Panc1 (cell line): ENCODE measurements around the gene OR2AJ1. TPM values are rescaled to one million over a fixed set of nuclear protein-coding genes. Genes with fewer than 3 reads are reported as not detected.

ENCODE experiments used
- ATAC-seq: fragments of 200-7000 bp; cut with Tn5 transposase; 2 replicates; pipeline ENCODE4 v1.9.1; 2020; ENCODE audit warnings: mild to moderate bottlenecking, moderate library complexity
- BruUV-seq: library from RNA; stranded (reverse); fragments of 400-500 nt; replicated peaks from 2 replicates; lab custom pipeline; 2021; lab: Mats Ljungman, UMichigan
- CTCF ChIA-PET: fragments of 300-600 bp; sonication (Branson Sonifier 250); formaldehyde crosslinking; loops from one replicate; lab custom pipeline; 2022; ENCODE audit warnings: antibody characterized with exemption; lab: Charles Lee
- POLR2A ChIA-PET: fragments of 300-600 bp; sonication (Branson Sonifier 250); formaldehyde crosslinking; loops from one replicate; lab custom pipeline; 2022; ENCODE audit warnings: antibody characterized with exemption; lab: Charles Lee
- DNase-seq: peaks from one replicate; pipeline ENCODE4 v3.0.0-alpha.2; 2010; ENCODE audit warnings: low read depth, low spot score
- H3K27ac ChIP-seq: 2 replicates; pipeline ENCODE4 v1.5.1; 2011; ENCODE audit warnings: mild to moderate bottlenecking, low read length, inconsistent platforms
- H3K27me3 ChIP-seq: fragments of 200-500 bp; sonication (Bioruptor generic); 2 replicates; pipeline ENCODE4 v1.6.0; 2014; ENCODE audit warnings: low read length, inconsistent platforms; ENCODE audit not compliant: control insufficient read depth, insufficient read depth
- H3K36me3 ChIP-seq: fragments of 200-500 bp; sonication (Bioruptor generic); 2 replicates; pipeline ENCODE4 v1.5.1; 2014; ENCODE audit warnings: inconsistent platforms, mild to moderate bottlenecking, low read length, moderate library complexity; ENCODE audit not compliant: control insufficient read depth, insufficient read depth
- H3K4me1 ChIP-seq: 2 replicates; pipeline ENCODE4 v1.5.1; 2011; ENCODE audit warnings: inconsistent platforms, mild to moderate bottlenecking, low read length, moderate library complexity; ENCODE audit not compliant: control insufficient read depth, insufficient read depth
- H3K4me3 ChIP-seq, 2 experiments: 2 replicates each; pipeline ENCODE4 v1.5.1; 2011 to 2012; ENCODE audit warnings: low read depth in 2 of 2, low read length in 2 of 2, mild to moderate bottlenecking in 2 of 2, inconsistent platforms in 1 of 2, moderate library complexity in 1 of 2
- H3K9me3 ChIP-seq: fragments of 200-500 bp; sonication (Bioruptor generic); 2 replicates; pipeline ENCODE4 v1.5.1; 2014; ENCODE audit warnings: low read depth, mild to moderate bottlenecking, inconsistent platforms, low read length, moderate library complexity; ENCODE audit not compliant: control insufficient read depth, insufficient read depth
- POLR2AphosphoS5 ChIP-seq: IDR thresholded peaks from 2 replicates; pipeline ENCODE4 v1.6.1; 2012; ENCODE audit warnings: mild to moderate bottlenecking, low read depth, low read length, moderate library complexity
- SIN3A ChIP-seq: IDR thresholded peaks from 2 replicates; pipeline ENCODE4 v1.6.1; 2012; ENCODE audit warnings: low read depth, mild to moderate bottlenecking, low read length, moderate library complexity, borderline replicate concordance; ENCODE audit not compliant: insufficient read depth
- TCF7L2 ChIP-seq: IDR thresholded peaks from 2 replicates; pipeline ENCODE4 v1.6.1; 2011; ENCODE audit warnings: mild to moderate bottlenecking, low read depth, low read length, inconsistent platforms
- in situ Hi-C: cut with HindIII; loops from 2 replicates; pipeline ENCODE4 v1.10.0; 2016; ENCODE audit warnings: low sequenced_read_pairs, low pct_unique_long_range_greater_than_20kb
- intact Hi-C: fragments of 100-400 bp; cut with micrococcal nuclease; formaldehyde crosslinking; loops from one replicate; pipeline ENCODE4 v1.10.0; 2022; ENCODE audit not compliant: unreplicated experiment
- total RNA-seq: library from RNA; stranded (reverse); gene quantifications from one replicate; pipeline ENCODE4 v1.2.1, GENCODE V29; 2021; ENCODE audit not compliant: unreplicated experiment
- TF ChIP-seq, protein P1 (sequence below), 2 experiments: IDR thresholded peaks; 2 replicates each; pipeline ENCODE4 v1.6.1; 2011 to 2012; ENCODE audit warnings: low read depth in 2 of 2, control low read depth in 1 of 2, low read length in 1 of 2, mild to moderate bottlenecking in 1 of 2, moderate library complexity in 1 of 2; ENCODE audit not compliant: insufficient read depth in 1 of 2
- TF ChIP-seq, protein P2 (sequence below): fragments of 450-650 bp; IDR thresholded peaks from 2 replicates; pipeline ENCODE4 v1.5.1; 2017; ENCODE audit warnings: mild to moderate bottlenecking

Gene OR2AJ1
- total RNA-seq, 1 experiment from 2014 or later: not detected

DNA sequence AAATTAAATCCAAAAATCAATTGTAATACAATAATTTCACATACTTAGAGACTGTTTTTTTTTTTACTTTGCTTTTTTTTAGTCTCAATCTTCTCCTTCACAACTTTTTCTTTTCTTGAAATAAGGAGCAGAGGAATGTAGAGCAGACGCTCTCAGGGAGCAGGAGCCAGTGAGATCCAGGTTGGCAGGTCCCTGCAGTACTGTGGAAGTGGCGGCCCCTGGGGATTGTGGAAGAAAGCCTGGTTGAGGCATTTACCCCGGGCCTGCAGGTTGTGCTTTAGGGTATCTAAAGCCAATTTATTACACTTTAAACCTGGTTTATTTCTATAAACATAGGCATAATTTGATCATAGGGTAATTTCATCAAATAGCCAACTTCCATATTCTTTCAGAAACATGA is 748 bp upstream of the OR2AJ1 start:
- no peaks in the 10 kb centered on the region for H3K36me3 ChIP-seq
- H3K9me3 ChIP-seq: no peaks in the 10 kb centered on the region
- ChIA-PET CTCF (no interaction called here), POLR2A (no interaction called here)
- in situ Hi-C loops: no loop called here
- no peak for TF ChIP-seq SIN3A
- TF ChIP-seq, protein P1, sequence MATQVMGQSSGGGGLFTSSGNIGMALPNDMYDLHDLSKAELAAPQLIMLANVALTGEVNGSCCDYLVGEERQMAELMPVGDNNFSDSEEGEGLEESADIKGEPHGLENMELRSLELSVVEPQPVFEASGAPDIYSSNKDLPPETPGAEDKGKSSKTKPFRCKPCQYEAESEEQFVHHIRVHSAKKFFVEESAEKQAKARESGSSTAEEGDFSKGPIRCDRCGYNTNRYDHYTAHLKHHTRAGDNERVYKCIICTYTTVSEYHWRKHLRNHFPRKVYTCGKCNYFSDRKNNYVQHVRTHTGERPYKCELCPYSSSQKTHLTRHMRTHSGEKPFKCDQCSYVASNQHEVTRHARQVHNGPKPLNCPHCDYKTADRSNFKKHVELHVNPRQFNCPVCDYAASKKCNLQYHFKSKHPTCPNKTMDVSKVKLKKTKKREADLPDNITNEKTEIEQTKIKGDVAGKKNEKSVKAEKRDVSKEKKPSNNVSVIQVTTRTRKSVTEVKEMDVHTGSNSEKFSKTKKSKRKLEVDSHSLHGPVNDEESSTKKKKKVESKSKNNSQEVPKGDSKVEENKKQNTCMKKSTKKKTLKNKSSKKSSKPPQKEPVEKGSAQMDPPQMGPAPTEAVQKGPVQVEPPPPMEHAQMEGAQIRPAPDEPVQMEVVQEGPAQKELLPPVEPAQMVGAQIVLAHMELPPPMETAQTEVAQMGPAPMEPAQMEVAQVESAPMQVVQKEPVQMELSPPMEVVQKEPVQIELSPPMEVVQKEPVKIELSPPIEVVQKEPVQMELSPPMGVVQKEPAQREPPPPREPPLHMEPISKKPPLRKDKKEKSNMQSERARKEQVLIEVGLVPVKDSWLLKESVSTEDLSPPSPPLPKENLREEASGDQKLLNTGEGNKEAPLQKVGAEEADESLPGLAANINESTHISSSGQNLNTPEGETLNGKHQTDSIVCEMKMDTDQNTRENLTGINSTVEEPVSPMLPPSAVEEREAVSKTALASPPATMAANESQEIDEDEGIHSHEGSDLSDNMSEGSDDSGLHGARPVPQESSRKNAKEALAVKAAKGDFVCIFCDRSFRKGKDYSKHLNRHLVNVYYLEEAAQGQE (IDR thresholded peaks at IDR 0.05; ENCODE audit: insufficient read depth in 1 of 2, low read depth in 2 of 2, low read length in 1 of 2): no peak
- TF ChIP-seq, protein P2, sequence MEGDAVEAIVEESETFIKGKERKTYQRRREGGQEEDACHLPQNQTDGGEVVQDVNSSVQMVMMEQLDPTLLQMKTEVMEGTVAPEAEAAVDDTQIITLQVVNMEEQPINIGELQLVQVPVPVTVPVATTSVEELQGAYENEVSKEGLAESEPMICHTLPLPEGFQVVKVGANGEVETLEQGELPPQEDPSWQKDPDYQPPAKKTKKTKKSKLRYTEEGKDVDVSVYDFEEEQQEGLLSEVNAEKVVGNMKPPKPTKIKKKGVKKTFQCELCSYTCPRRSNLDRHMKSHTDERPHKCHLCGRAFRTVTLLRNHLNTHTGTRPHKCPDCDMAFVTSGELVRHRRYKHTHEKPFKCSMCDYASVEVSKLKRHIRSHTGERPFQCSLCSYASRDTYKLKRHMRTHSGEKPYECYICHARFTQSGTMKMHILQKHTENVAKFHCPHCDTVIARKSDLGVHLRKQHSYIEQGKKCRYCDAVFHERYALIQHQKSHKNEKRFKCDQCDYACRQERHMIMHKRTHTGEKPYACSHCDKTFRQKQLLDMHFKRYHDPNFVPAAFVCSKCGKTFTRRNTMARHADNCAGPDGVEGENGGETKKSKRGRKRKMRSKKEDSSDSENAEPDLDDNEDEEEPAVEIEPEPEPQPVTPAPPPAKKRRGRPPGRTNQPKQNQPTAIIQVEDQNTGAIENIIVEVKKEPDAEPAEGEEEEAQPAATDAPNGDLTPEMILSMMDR: no peak
- no peak for TF ChIP-seq TCF7L2
- TF ChIP-seq POLR2AphosphoS5: no peak
- H3K27ac ChIP-seq: no peak overlapping the region
- no peak overlapping the region for H3K4me3 ChIP-seq
- ATAC-seq (no peak), DNase-seq (no peak)
- no peaks in the 10 kb centered on the region for H3K4me1 ChIP-seq
- H3K27me3 ChIP-seq: no peaks in the 10 kb centered on the region
- intact Hi-C loops: no loop called here
- no TSS peak for BruUV-seq

DNA sequence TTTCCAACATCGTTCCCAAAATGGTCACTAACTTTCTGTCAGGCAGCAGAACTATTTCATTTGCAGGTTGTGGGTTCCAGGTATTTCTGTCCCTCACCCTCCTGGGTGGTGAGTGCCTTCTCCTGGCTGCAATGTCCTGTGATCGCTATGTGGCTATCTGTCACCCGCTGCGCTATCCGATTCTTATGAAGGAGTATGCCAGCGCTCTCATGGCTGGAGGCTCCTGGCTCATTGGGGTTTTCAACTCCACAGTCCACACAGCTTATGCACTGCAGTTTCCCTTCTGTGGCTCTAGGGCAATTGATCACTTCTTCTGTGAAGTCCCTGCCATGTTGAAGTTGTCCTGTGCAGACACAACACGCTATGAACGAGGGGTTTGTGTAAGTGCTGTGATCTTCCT is 9.3 kb downstream of the OR2AJ1 start:
- Histone ChIP-seq H3K27me3 (no peaks in the 10 kb centered on the region), H3K9me3 (0 out of 2 replicates have a peak, but pooled peaks cover 3% of the 10 kb centered on the region), H3K4me1 (no peaks in the 10 kb centered on the region), H3K36me3 (no peaks in the 10 kb centered on the region), H3K4me3 (no peak overlapping the region), H3K27ac (no peak overlapping the region)
- TF ChIP-seq, protein P2: no peak
- TF ChIP-seq, protein P1 (IDR thresholded peaks at IDR 0.05; ENCODE audit: insufficient read depth in 1 of 2, low read depth in 2 of 2, low read length in 1 of 2): no peak
- no peak for TF ChIP-seq SIN3A
- TF ChIP-seq TCF7L2: no peak
- no peak for TF ChIP-seq POLR2AphosphoS5
- in situ Hi-C loops: no loop called here
- no peak for ATAC-seq
- BruUV-seq: no TSS peak
- intact Hi-C loops: no loop called here
- DNase-seq: no peak
- ChIA-PET POLR2A (no interaction called here), CTCF (no interaction called here)
